NAMALWA (cell line): Measurements from ENCODE around the gene MYLK4.

Experiments
- DNase-seq: peaks from one replicate; pipeline ENCODE4 v3.0.0-alpha.2; 2015; ENCODE audit warnings: low spot score

MYLK4 gene

DNA sequence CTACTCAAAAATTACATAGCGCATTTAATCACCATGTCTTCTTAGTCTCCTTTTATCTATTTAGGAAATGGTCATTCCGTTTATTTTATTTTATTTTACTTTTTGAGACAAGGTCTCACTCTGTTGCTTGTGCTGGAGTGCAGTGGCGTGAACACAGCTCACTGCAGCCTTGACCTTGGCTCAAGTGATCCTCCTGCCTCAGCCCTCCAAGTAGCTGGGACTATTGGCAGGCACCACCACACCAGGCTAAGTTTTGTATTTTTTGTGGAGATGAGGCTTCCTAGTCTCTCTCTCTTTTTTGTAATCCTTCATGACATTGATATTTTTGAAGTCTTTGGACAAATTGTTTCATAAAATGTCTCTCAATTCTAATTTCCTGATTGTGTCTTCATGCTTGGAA lies 4.7 kb upstream of the MYLK4 start:
- DNase-seq: no peak

DNA sequence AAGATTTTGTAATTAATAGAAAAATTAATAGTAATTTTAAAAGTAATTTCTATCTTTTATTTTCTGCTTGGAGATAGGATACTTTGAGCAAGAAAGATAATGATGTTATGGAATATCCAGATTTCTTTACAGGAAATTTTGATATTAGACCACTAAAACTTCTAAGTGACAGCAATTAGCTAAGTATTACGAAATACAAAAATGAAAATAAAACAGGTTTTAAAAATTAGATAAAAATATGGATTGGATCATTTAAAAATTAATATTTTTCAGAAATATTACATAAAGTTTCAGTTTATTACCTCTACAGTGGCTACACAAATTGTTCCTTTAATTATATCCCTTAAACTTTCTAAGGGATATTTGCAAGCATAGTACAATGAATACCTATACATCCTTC lies 4.2 kb upstream of the MYLK4 start:
- no peak for DNase-seq

DNA sequence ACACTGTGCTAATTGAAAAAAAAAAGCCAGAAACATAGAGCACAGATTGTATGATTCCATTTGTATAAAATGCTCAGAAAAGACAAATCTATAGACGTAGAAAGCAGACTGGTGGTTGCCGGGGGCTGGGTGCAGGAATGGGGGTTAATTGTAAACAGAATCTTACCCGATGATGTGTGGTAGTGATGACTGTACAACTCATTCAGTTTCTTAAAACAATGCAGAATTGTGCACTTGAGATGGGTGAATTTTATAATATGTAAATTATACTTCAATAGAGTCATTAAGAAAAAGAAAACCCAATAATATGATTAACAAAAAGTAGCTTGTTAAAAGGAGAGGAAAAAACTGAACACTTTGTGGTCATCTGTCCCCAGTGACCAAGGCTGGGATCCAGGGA lies 3.7 kb upstream of the MYLK4 start:
- DNase-seq: no peak

DNA sequence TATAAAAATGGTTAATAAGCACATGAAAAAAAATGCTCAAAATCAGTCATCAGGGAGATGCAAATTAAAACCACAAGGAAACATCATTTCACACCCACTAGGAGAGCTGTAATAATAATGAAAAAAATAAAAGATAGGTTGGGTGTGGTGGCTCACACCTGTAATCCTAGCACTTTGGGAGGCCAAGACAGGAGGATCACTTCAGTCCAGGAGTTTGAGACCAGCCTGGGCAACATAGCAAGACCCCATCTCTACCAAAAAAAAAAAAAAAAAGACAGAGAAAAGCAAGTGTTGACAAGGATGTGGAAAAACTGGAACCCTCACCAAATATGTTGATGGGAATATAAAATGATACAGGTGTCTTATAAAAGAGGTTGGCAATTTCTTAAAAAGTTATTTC lies 3.0 kb upstream of the MYLK4 start:
- DNase-seq: no peak

DNA sequence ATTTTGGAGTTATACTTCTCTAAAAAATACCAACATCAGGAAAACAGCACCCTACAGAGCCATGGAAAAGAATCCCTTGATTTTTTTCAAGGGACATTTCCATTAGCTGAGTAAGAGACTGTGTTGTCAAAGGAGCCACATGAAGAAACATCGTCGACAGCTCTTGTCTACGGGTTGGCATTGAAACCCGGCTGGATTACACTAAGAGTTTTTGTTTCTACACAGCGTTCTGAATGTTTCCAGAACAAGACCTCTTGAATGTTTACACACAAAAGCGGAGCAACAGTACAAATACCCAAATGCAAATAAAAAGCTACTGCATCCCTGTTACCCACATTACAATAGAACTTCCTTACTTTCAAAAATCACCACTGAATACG lies 2.4 kb upstream of the MYLK4 start:
- no peak for DNase-seq

DNA sequence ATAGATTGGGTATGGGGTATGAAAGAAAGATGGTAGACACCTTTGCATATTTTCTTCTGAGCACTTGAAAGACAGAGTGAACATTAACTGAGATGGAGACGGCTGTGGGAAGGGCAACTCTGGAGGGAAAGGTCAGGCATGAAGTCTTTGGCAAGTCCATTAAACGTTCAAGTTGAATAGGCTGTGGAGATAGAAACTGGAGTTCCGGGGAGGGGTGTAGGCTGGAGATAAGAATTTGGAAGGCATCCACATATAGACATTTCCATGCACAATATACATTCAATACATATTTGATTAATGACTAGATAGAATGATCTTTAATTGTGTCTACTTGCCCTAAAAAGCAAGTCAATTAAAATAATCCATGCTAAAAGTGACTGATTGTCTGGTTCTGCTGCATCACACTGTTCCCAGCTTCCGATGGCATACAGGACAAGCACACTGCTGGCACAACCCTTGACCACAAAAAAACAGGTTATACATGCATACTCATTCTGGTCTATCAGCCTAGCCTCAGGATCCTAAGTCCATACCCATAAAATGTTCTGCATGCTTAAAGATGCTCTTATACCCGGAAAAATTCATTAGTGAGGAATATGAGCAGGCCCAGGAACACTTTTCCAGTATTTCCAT lies 1.9 kb upstream of the MYLK4 start:
- DNase-seq: no peak

DNA sequence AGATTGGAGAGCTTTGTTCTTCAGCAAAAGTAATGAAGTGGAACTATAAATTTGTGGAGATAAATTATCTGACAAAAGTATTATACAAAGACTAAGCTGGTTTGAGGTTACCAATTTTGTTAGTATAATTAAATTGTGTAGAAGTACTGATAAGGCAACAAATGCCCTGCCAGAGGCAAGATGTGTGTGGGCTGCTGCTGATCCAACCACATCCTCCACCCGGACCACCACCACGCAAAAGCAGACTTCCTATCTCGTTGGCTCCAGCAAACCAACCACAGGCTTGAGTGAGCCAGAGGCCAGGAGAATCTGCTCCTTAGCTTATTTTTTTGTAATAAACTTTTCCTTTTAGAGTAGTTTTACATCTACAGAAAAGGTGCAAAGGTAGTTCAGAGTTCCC lies 1.1 kb upstream of the MYLK4 start:
- no peak for DNase-seq

DNA sequence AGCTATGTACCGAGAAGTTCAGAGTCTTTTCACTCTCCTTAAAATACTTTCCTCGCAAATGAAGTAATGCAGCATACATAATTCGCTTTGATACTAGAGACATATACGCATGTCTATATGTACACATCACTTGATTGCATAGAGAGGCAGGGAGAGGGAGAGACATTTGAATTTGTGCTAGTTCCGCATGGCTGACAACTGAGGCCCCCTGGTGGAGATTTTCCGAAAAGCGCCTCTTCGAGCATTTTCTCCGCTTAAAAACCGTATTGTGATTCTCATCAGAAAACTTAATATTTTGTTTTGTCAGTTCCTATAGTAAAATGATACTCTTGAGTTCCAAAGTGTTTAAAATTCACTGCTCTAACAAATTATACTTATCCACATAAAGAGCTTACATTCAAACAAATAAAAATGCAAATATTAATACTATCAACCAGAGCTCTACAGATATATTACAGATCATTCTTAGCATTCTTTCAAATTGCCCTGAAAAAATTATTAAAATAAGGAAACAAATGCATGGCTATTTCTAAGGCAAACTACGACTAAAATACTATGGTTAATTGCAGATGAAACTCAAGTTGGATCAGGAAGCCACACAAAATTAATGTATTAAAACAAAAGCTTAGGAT lies 637 bp downstream of the MYLK4 start:
- peak; percentile 73 for DNase-seq

DNA sequence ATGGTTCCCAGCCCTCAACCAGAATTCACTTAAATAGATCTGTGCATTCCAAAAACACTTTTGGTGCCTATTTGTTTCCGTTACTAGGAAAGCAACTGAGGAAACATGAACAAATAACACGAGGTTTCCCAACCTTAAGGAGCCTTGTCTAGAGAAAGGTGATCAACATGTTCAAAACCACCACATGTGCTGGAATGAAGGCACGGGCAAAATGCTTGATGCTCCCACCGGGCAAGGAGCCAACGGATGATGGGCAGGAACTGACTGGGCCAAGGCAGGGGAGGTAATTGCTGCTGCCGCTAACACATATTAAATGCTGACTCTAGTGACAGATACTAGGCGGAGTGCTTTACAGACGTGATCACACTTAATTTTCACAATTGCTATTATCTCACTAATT lies 2.5 kb downstream of the MYLK4 start:
- no peak for DNase-seq

DNA sequence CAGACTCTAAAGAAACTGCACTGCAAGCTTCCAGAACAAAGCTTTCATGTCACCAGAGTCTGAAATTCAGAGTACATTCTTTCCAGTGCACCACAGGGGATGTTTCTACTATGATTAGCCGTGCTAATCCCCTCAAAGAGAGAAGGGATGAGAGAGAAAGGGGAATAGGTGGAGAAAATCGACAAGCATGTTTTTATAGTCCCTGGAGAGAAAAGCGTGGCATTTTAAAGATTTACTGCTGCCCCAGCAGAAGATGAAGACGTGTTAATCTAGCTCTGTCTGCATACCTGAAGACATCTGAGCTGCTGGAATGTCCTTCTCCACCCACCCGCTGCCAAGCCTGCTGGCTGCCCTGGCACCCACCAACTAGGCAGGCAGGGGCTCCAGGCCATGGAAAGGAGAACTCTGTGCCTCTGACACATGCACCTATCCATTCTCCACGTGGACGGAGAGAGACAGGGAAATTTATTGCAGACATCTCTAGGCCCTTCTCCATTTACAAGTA lies 4.1 kb downstream of the MYLK4 start:
- no peak for DNase-seq

DNA sequence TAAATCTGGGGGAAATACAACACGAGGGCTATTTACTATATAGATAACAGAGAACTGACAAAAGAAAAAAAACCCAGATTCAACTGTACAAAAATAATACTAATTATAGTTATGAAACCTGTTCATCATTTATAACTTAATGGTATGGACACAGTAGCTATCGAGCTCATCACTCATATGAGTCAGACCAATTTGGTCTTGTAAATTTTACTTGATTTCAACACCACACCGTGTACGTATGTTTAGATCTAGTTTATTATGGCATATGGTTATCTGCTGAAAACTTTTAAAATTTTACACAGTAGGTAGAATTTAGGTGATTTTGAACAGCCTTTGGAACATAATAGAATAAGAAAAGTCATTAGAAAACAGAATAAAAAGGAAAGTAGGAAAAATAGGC lies 5.5 kb downstream of the MYLK4 start:
- DNase-seq: no peak

DNA sequence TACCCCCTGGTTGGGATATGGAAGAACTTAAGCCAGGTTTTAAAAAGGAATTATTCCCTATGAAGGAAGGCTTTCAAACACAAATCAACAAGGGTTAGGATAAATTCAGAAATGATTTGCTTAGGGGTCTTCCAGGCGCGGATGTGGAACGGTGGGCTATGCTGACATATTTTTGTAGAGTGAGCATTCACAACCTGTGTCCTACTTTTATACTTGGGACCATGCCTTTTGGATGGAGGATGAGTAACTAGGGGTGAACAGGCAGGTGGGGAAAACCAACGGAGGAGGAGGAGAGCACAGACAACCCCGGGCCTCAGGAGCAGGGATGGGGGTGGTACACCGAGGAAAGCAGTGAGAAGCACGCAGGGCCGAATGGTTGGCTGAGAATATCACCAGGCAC lies 5.9 kb downstream of the MYLK4 start:
- DNase-seq: no peak

DNA sequence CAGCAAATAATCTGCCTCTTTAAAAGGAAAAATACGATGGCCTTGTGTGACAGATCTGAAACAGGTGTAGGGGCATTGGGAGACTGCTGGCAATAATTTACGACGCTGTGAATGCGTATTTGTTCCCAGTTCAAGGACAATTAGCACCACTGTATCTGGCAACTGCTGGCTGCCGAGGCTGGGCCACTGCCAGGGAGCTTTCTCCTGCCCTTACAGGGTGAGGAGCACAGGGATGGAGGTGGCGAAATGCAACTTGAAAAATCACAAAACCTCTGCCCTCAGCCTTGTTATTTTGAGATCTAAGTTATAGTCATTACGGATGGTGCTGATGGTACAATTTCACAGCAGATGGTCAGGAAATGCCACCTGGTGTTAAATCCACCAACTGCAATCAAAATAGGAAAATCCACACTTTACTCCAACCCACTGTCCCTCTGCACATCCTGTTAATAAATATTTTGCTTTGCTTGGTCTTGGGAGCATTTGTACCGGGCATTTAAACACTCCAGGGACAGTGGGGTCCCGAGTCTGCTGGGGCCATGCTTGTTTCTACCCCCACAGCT lies 6.4 kb downstream of the MYLK4 start:
- DNase-seq: no peak

DNA sequence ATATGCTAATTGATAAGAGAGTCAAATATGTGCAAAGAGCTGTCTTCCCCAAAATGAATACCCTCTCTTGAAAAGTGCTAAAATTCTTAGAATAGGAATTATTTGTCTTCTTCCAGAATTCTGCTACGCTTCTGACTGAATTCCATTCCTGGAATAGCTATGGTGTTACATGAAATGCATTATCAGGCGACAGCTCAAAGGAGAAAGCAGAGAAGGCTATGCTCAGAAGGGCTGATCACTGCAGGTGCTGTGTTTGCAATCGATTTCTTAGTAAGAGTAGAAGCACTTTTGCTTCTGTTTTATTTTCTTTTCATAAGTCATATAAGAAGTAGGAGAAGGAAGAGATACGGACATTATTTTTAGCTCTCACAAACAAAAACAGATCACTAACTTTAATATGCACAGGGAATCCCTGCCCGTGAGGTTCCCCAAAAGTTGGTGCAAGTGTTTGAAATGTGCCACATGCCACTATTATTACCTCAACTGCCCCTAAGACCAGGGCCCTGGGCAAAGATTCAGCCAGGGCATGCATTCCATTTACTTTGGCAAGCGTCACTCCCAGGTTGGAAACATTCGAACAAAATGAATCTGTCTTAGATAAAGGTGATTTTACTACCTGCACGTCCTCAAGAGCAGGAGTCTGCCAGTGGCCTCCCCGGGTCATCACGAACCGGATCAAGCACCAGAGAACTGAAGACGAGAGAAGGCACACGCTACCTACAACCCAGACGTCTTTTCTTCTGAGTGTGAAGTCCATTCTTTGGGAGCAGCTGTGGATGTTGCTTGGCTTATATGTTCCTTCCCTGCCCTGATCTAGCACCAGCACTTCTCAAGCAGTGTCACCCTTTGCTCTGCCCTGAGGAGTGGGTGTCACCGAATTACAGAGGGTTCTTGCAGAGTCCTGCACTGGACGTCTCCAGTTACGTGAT lies 7.2 kb downstream of the MYLK4 start:
- no peak for DNase-seq

DNA sequence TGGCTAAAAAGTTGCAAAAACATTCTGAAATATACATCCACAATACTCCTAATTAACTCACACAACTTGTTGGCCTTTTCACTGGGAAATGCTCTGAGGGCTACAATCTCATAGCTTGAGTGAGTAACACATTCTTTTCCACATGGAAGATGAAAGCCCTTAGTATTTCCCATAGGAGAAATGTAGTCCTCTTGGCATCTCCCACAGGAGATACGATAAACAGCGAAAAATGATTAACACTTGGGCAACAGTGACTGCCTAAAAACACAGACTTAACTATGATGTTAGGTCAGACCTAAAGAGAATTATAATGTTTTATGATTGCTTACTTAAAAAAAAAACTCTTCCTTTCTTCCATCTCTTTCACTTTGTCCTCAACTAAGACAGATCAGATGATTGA lies 9.0 kb downstream of the MYLK4 start:
- no peak for DNase-seq

DNA sequence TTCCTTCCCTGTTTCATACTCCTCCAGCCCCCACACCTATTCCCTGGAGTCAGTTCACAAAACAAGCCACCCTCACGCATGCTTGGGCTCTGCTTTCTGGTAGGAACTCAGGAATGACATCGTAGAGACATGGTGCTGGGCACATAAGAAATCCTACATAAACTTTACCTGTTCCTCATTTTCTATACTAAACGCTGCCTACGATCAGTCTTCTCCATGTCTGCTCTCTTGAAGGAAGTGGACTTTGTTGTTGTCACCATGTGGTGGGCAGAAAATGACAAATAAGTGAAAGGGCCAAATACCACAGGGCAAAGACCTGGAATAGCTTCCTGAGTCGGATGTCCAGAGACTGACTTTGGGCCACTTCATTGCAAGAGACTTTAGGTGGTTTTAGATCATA lies 10.1 kb downstream of the MYLK4 start:
- no peak for DNase-seq

DNA sequence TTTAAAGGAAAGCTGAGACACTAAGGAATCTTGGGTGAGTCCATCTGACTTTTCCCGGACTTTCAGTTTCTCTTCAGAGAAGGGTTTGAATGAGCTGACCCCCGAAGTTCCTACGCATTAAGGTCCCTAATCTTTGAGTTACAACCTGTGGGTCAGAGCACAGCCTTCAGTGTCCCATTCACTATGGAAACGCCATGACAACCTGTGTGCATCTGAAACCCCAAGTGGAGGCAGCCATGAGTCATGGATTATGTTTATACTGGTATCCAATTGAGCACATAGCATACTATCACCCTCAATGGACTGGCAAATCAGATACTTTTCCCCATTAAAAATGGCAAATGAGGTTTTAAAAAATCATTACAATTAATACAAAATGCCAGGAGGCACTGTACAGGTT lies 11.4 kb downstream of the MYLK4 start:
- no peak for DNase-seq

DNA sequence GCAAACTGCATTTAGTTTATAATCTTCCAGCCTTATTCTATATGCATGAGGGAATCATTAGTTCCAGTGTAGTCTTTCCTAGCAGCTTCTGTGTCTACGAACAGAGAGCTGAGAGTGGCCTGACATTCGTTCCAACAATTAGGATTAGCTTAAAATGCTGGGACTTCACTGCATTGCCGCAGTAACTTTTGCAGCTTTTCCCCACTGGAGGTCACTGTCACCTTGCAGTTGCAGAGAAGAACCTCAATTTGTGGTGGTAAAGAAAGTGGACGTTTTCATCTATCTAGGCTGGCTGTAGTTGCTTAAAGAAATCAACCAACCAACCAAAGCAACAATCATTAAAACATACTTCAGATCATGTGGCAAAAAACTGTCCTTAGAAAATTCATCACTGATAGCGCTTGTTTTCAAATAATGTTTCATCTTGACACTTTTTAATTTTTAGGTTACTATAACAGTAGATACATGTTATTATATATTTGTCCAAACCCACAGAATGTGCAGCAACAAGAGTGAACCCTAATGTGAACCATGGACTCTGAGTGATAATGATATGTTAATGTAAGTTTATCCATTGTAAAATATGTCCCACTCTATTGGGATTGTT lies 12.2 kb downstream of the MYLK4 start:
- peak; percentile 71 for DNase-seq

DNA sequence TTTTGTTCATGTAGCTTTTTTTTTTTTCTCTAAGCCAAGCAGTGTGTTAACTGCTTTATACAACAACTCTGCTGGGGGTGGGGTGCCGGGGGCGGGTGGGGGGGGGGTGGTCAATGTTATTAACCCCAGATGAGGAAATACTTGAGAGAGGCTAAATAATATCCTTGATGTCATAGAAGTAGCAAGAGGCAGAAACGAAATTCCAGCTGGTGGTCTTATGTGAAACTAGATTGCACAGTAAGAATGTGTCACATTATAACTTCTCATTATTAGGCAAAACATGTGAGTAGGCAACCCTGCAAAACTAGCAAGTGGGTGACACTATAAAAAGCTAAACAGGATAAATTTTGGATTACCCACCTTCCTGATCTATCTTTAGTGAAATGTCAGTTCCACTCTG lies 12.8 kb downstream of the MYLK4 start:
- DNase-seq: no peak

DNA sequence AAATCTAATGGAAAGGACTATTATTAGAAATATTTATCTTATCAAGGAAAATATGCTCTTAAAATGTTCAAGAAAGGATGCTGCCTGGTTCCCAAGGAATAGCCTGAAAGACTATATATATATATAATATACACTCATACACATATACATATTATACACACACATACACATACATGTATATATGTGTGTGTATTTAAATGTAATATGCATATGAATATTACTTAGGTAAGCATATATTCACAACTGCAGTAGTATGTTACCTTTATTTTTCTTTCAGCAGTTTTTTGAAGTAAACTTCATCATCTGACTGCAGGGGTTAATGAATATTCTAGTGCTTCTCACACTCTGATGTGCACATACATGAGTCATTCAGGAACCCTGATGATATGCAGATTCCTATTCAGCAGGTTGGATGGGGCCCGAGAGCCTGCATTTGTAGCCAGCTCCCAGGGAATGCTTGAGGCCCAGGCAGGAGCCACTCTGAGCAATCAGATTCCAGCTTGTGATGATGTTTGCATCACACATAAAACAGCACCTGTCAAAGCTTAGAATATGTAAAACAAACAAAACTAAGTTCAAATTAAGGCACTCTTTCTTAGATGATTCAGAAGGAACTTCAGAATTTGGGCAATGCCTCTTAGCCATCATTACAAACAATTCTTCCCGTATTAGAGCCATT lies 16.1 kb downstream of the MYLK4 start:
- no peak for DNase-seq

DNA sequence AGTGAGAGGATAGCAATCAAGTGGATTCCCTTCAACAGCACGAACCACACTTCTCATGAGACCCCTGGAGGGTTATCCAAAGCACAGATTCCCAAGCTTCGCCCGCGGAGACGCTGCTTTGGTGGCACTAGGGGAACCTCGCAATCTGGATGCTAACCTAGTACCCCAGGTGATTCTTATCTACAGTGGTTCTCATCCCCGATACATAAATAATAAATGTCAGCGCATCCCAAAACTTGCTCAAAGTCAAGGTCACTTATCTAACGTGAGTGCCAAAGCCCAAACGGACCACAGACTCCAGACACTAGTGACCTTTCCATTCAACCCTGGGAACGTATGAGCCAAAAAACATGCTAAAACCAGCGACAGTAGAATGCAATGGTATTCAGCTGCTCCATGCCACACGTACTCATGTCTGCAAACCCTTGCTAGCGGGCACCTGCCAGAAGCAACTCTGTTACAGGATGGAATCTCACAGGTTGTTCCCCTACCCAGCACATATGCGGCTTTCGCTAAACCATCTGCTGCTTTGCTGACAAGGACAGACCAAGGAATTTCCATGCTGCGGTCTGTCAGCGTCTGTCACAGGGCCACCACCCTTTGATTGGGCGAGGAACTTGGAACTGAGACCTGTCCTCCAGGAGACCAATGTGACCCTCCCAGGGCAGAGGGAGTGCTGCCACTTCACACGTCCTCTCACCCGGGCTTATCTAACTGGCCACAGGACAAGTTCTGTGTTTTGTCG lies 16.8 kb downstream of the MYLK4 start:
- no peak for DNase-seq
